Sigmoid colon (tissue), 7 donors: Measurements from ENCODE around the gene FNDC11. TPM values are rescaled to one million over a fixed set of nuclear protein-coding genes. Genes with fewer than 3 reads are reported as not detected.
"Not testable (repeated sequence)": the region's sequence is repeated elsewhere in the genome, so short reads cannot be mapped to it uniquely, and the experiment has no call there.

Experiments used
- DNase-seq: peaks from one replicate; pipeline ENCODE4 v3.0.0-alpha.2; 2019
- H3K27ac ChIP-seq, 4 donors: fragments of 200-600 bp; sonication (generic); one replicate each; pipeline ENCODE4 v1.5.1; 2016 to 2019; ENCODE audit warnings: mild to moderate bottlenecking in 1 of 4
- H3K27me3 ChIP-seq, 3 donors: fragments of 200-600 bp; sonication (generic); one replicate each; pipeline ENCODE4 v1.5.1; 2019; ENCODE audit warnings: mild to moderate bottlenecking in 1 of 3
- H3K36me3 ChIP-seq, 4 donors: fragments of 200-600 bp; sonication (generic); one replicate each; pipeline ENCODE4 v1.5.1; 2016 to 2019
- H3K4me1 ChIP-seq, 4 donors: fragments of 200-600 bp; sonication (generic); one replicate each; pipeline ENCODE4 v1.5.1; 2017 to 2019
- H3K4me3 ChIP-seq, 4 donors: fragments of 200-600 bp; sonication (generic); one replicate each; pipeline ENCODE4 v1.5.1; 2017 to 2019; ENCODE audit warnings: mild to moderate bottlenecking in 2 of 4, moderate library complexity in 1 of 4
- H3K9me3 ChIP-seq, 4 donors: fragments of 200-600 bp in 3 of 4; sonication (generic) in 3 of 4; one replicate each; pipeline versions ENCODE4 v1.5.1 to v1.6.1; 2013 to 2019
- CTCF ChIP-seq, 4 experiments: fragments of 450-650 bp in 3 of 4; fragments of 200-600 bp in 1 of 4; IDR thresholded peaks; one replicate each; pipeline ENCODE4 v1.5.1; 2016 to 2019; ENCODE audit warnings: antibody characterized with exemption in 4 of 4, mild to moderate bottlenecking in 3 of 4, moderate library complexity in 2 of 4
- EP300 ChIP-seq, 4 donors: sonication (generic); formaldehyde crosslinking; IDR thresholded peaks; one replicate each; pipeline ENCODE4 v1.6.1; 2017; ENCODE audit warnings: antibody characterized with exemption in 4 of 4
- POLR2A ChIP-seq, 2 donors: fragments of 450-650 bp; IDR thresholded peaks; one replicate each; pipeline ENCODE4 v1.6.1; 2016; ENCODE audit warnings: antibody characterized with exemption in 2 of 2, mild to moderate bottlenecking in 2 of 2, moderate library complexity in 2 of 2
- POLR2AphosphoS5 ChIP-seq, 4 donors: sonication (generic); formaldehyde crosslinking; IDR thresholded peaks; one replicate each; pipeline ENCODE4 v1.6.1; 2017; ENCODE audit warnings: antibody characterized with exemption in 4 of 4
- WGBS, 2 donors: extraction: QIAGEN DNeasy Blood & Tissue Kit; methylation state at CpG; one replicate each; pipeline ENCODE4 v1.1.7; 2013; 5-methylcytosine and 5-hydroxymethylcytosine counted together
- intact Hi-C: fragments of 100-400 bp; cut with DNase I; formaldehyde crosslinking; loops from one replicate; pipeline ENCODE4 v1.15.1; 2023
- polyA plus RNA-seq, 3 donors: library from polyadenylated mRNA; stranded (reverse); fragments of 200-250 nt; gene quantifications; one replicate each; pipeline ENCODE4 v1.2.3, GENCODE V29; 2013
- total RNA-seq, 4 donors: library from RNA; depleted of rRNA; stranded (reverse); fragments of >200 nt; gene quantifications; one replicate each; pipeline ENCODE4 v1.1.0, GENCODE V29; 2016
- donor health status: healthy with polysubstance abuse.
- donor health status: Bipolar disorder and iron deficiency.
- donor health status: healthy.

The FNDC11 gene
- total and polyA plus RNA-seq, 7 donors, result under 0.01 to 0.55 (median 0.41) TPM; not detected in 1

DNA sequence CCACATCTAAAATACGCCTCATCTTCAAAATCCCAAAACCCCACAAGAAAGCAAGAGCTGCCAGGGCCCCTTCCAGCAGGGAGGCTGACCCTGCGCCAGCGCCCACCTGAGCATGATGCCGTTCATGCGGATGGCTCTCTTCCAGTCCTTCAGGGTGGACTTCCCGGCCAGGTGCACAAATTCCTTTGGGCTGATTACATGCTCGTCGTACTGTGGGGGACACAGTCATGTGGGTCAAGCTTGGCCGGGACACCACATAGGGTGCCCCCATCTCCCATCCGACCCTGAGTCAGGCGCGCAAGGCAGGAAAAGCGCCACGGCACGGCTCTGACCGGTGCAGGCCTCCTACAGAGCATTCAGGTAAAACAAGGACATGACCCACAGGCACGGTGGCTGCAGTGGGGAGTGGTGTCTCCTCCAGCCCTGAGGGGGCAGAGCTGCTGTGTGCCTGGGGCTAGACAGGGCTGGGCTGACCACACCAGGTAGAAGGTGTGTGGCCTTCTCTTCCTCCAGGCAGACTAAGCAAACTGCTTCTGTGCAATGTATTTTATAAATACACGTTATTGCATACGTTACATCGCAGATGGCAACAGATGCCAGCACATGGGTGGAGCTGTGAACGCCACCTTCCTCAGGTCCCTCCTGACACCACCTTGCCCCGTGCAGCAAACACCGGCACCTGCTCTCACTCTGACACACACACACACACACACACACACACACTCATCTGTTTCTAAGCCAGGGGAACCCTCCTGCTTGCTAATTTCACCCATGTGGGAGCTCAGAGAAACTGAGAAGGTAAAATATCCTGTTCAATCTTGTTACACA lies 43.9 kb downstream of the FNDC11 start:
- no peaks in the 10 kb centered on the region for H3K9me3 ChIP-seq
- intact Hi-C loops, result no loop called here
- H3K36me3 ChIP-seq, result peaks cover 7 to 85% (median 32%) of the 10 kb centered on the region in 4 donors
- peaks cover 0 to 6% (median 0%) of the 10 kb centered on the region in 4 donors for H3K4me1 ChIP-seq
- no peaks in the 10 kb centered on the region for H3K27me3 ChIP-seq
- TF ChIP-seq POLR2AphosphoS5 (IDR thresholded peaks at IDR 0.05), result no peak
- no peak for TF ChIP-seq CTCF (IDR thresholded peaks at IDR 0.05)
- TF ChIP-seq EP300 (IDR thresholded peaks at IDR 0.05), result no peak
- TF ChIP-seq POLR2A (IDR thresholded peaks at IDR 0.05), result no peak
- no peak overlapping the region for H3K4me3 ChIP-seq
- no peak for DNase-seq
- WGBS, 2 donors, result 88 to 91% methylated on average over 23 of the region's 23 CpGs
- no peak overlapping the region for H3K27ac ChIP-seq

DNA sequence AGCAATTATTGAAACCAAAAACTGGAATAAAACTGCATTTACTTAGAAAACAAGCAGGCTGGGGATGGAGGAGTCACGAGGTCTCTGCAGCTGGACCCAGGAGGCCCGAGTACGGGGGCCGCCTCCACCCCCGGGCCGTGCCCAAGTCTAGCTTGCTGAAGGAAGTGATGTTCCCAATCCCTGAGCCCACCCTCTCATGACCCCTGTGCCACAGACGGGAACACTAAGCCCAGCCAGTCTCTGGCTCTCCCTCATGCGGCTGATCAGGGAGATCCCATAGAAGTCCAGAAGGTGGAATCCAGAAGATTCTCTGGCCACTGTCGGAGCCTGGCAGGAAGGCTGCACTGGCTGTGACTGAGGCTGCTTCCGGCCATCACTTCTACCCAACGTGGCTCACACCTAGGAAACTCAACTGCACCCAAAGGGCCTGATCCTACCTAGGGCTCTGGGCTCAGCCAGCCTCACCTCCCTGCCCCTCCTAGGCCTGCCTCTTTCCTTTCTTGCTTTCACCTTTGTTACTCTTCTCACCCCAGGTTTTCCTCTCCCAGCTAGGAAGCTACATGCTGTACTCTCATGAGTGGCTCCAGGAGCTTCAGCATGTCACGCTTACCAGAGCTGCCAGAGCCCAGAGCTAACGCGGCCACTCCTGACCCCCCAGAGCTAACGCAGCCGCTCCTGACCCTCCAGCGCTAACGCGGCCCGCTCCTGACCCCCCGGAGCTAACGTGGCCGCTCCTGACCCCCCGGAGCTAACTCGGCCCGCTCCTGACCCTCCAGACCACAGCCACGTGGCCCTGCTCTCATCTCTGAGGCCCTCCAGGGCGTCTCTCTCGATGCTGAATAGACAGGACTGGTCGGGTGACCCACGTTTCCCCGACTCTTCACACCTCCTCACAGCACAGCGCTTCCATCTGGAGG lies 44.8 kb downstream of the FNDC11 start:
- 91 to 94% methylated on average over 33 of the region's 33 CpGs for WGBS, 2 donors
- H3K36me3 ChIP-seq, result peaks cover 9 to 80% (median 33%) of the 10 kb centered on the region in 4 donors

DNA sequence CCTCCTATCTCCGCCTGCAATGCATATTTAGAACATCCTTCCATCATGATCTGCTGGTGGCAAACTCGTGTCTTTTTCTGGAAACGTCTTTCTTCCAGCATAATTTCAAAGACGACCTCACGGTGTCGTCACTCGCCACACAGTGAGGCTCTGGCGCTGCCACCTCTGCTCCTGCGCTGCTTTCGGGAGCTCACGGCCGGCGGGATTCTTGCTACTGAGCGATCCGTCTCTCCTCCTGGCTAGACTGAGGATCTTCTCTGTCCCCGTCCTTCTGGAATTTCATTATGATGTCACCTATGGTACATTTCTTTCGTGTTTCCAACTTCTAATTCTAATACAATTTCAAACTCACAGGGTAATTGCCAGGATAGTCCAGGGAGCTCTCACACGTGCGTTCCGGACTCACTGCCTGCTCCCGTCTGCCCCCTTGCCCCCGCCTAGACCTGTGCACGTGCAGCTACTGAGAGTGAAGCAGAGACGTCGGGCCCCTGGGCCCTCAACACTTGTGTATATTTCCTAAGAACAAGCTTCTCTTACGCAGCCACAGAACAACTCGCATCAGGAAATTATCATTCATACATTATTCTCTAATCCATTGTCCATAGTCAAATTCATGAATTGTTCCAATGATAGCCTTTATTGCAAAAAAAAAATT lies 45.6 kb downstream of the FNDC11 start:
- Histone ChIP-seq H3K4me3 (no peak overlapping the region), H3K4me1 (no peaks in the 10 kb centered on the region), H3K27me3 (no peaks in the 10 kb centered on the region), H3K36me3 (peaks cover 9 to 76% (median 33%) of the 10 kb centered on the region in 4 donors), H3K27ac (no peak overlapping the region), H3K9me3 (no peaks in the 10 kb centered on the region)
- intact Hi-C loops, result no loop called here
- no peak for DNase-seq
- WGBS, 2 donors, result 93 to 97% methylated on average over 27 of the region's 27 CpGs
- TF ChIP-seq POLR2A (IDR thresholded peaks at IDR 0.05) (no peak), CTCF (IDR thresholded peaks at IDR 0.05) (no peak), POLR2AphosphoS5 (IDR thresholded peaks at IDR 0.05) (no peak), EP300 (IDR thresholded peaks at IDR 0.05) (no peak)

More for the DNA sequence above, 44.8 kb downstream of the FNDC11 start:
- Histone ChIP-seq H3K4me3 (no peak overlapping the region), H3K27me3 (no peaks in the 10 kb centered on the region), H3K9me3 (no peaks in the 10 kb centered on the region), H3K27ac (no peak overlapping the region), H3K4me1 (peaks cover 0 to 6% (median 0%) of the 10 kb centered on the region in 4 donors)
- intact Hi-C loops, result no loop called here
- DNase-seq, result no peak
- TF ChIP-seq POLR2AphosphoS5 (IDR thresholded peaks at IDR 0.05) (no peak), EP300 (IDR thresholded peaks at IDR 0.05) (no peak), POLR2A (IDR thresholded peaks at IDR 0.05) (no peak), CTCF (IDR thresholded peaks at IDR 0.05) (no peak)

DNA sequence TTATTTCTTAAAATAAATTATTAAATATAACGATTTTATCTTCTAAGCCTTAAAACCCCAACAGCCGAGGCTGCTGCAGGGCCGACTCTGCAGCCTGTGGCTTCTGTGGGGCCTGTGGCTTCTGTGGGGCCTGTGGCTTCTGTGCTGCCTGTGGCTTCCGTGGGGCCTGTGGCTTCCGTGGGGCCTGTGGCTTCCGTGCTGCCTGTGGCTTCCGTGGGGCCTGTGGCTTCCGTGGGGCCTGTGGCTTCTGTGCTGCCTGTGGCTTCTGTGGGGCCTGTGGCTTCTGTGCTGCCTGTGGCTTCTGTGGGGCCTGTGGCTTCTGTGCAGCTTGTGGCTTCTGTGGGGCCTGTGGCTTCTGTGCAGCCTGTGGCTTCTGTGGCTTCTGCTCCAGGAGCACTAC lies 47.7 kb downstream of the FNDC11 start:
- H3K9me3 ChIP-seq, H3K27ac ChIP-seq, intact Hi-C loops, H3K4me1 ChIP-seq, DNase-seq, H3K4me3 ChIP-seq, H3K27me3 ChIP-seq: not testable (repeated sequence)
- H3K36me3 ChIP-seq, result peaks cover 9 to 67% (median 27%) of the 10 kb centered on the region in 4 donors
- WGBS, 2 donors, result 49 to 84% methylated on average over 8 of the region's 8 CpGs
